ENCODE measurements around the gene RAD51C. TPM values are rescaled to one million over a fixed set of nuclear protein-coding genes. Genes with fewer than 3 reads are reported as not detected.

The RAD51C gene
- polyA plus RNA-seq, 1 donor (not counting 4 experiments of a cell fraction or from before 2014, with no cell fraction given) = 41.8 TPM

- H3K27ac ChIP-seq (ENCODE audit: control insufficient read depth, insufficient read depth, low read length) = no peak overlapping the region
- dilution Hi-C loops (cut with MboI; ENCODE audit: extremely low pct_ligation_motif_present, low sequenced_read_pairs) = no loop called here
- no peaks in the 10 kb centered on the region for H3K79me2 ChIP-seq (ENCODE audit: control insufficient read depth, insufficient read depth, low read length)
- peaks cover 2 to 4% of the 10 kb centered on the region in 2 experiments for H3K36me3 ChIP-seq (ENCODE audit: control insufficient read depth in 2 of 2, extremely low read depth in 1 of 2, insufficient read depth in 2 of 2, low read length in 2 of 2)
- FAIRE-seq = no peak
- H4K20me1 ChIP-seq (ENCODE audit: control insufficient read depth, extremely low read depth, insufficient read depth, low read length) = no peaks in the 10 kb centered on the region
- no peak for DNase-seq (ENCODE audit: low read depth, low spot score)
- no peak overlapping the region for H2AFZ ChIP-seq (ENCODE audit: control insufficient read depth, low read length)
- H3K4me2 ChIP-seq (ENCODE audit: control insufficient read depth, extremely low read depth, insufficient read depth, low read depth, low read length) = no peak overlapping the region
- no peaks in the 10 kb centered on the region for H3K9me1 ChIP-seq (ENCODE audit: control insufficient read depth, extremely low read depth, insufficient read depth, low read length)
- no peak overlapping the region for H3K4me3 ChIP-seq (ENCODE audit: control insufficient read depth in 2 of 3, extremely low read depth in 1 of 3, insufficient read depth in 2 of 3, low read depth in 1 of 3, low read length in 3 of 3)
- TF ChIP-seq, protein P1, sequence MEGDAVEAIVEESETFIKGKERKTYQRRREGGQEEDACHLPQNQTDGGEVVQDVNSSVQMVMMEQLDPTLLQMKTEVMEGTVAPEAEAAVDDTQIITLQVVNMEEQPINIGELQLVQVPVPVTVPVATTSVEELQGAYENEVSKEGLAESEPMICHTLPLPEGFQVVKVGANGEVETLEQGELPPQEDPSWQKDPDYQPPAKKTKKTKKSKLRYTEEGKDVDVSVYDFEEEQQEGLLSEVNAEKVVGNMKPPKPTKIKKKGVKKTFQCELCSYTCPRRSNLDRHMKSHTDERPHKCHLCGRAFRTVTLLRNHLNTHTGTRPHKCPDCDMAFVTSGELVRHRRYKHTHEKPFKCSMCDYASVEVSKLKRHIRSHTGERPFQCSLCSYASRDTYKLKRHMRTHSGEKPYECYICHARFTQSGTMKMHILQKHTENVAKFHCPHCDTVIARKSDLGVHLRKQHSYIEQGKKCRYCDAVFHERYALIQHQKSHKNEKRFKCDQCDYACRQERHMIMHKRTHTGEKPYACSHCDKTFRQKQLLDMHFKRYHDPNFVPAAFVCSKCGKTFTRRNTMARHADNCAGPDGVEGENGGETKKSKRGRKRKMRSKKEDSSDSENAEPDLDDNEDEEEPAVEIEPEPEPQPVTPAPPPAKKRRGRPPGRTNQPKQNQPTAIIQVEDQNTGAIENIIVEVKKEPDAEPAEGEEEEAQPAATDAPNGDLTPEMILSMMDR (optimal IDR thresholded peaks at IDR 0.05 in 1 of 3, IDR thresholded peaks at IDR 0.05 in 1 of 3, conservative IDR thresholded peaks at IDR 0.05 in 1 of 3; ENCODE audit: extremely low read depth in 1 of 3, insufficient read depth in 2 of 3, low read length in 3 of 3) = no peak
- TF ChIP-seq EZH2 (IDR thresholded peaks at IDR 0.05; ENCODE audit: low read length) = no peak
- no peaks in the 10 kb centered on the region for H3K4me1 ChIP-seq (ENCODE audit: control insufficient read depth, extremely low read depth, insufficient read depth, low read length)
- H3K9ac ChIP-seq (ENCODE audit: control insufficient read depth, extremely low read depth, insufficient read depth, low read length) = no peak overlapping the region
- no peaks in the 10 kb centered on the region for H3K27me3 ChIP-seq (ENCODE audit: control insufficient read depth, extremely low read depth, insufficient read depth, low read length)
- H3K9me3 ChIP-seq (ENCODE audit: control insufficient read depth, low read depth, low read length) = no peaks in the 10 kb centered on the region
These were observed 10.9 kb downstream of the RAD51C start for GRCh38 chr17:58703137-58703915.

- dilution Hi-C loops (cut with MboI; ENCODE audit: extremely low pct_ligation_motif_present, low sequenced_read_pairs) = no loop called here
- no peak overlapping the region for H3K4me2 ChIP-seq (ENCODE audit: control insufficient read depth, extremely low read depth, insufficient read depth, low read depth, low read length)
- H3K27me3 ChIP-seq (ENCODE audit: control insufficient read depth, extremely low read depth, insufficient read depth, low read length) = no peaks in the 10 kb centered on the region
- DNase-seq (ENCODE audit: low read depth, low spot score) = no peak
- H3K9me3 ChIP-seq (ENCODE audit: control insufficient read depth, low read depth, low read length) = no peaks in the 10 kb centered on the region
- no peak overlapping the region for H3K9ac ChIP-seq (ENCODE audit: control insufficient read depth, extremely low read depth, insufficient read depth, low read length)
- H3K9me1 ChIP-seq (ENCODE audit: control insufficient read depth, extremely low read depth, insufficient read depth, low read length) = no peaks in the 10 kb centered on the region
- H3K36me3 ChIP-seq (ENCODE audit: control insufficient read depth in 2 of 2, extremely low read depth in 1 of 2, insufficient read depth in 2 of 2, low read length in 2 of 2) = peaks cover 2 to 4% of the 10 kb centered on the region in 2 experiments
- no peak overlapping the region for H3K27ac ChIP-seq (ENCODE audit: control insufficient read depth, insufficient read depth, low read length)
- H4K20me1 ChIP-seq (ENCODE audit: control insufficient read depth, extremely low read depth, insufficient read depth, low read length) = no peaks in the 10 kb centered on the region
- H2AFZ ChIP-seq (ENCODE audit: control insufficient read depth, low read length) = no peak overlapping the region
- H3K4me1 ChIP-seq (ENCODE audit: control insufficient read depth, extremely low read depth, insufficient read depth, low read length) = no peaks in the 10 kb centered on the region
- H3K79me2 ChIP-seq (ENCODE audit: control insufficient read depth, insufficient read depth, low read length) = no peaks in the 10 kb centered on the region
- TF ChIP-seq EZH2 (IDR thresholded peaks at IDR 0.05; ENCODE audit: low read length) = no peak
- TF ChIP-seq, protein P1 (optimal IDR thresholded peaks at IDR 0.05 in 1 of 3, IDR thresholded peaks at IDR 0.05 in 1 of 3, conservative IDR thresholded peaks at IDR 0.05 in 1 of 3; ENCODE audit: extremely low read depth in 1 of 3, insufficient read depth in 2 of 3, low read length in 3 of 3) = no peak
- no peak for FAIRE-seq
- H3K4me3 ChIP-seq (ENCODE audit: control insufficient read depth in 2 of 3, extremely low read depth in 1 of 3, insufficient read depth in 2 of 3, low read depth in 1 of 3, low read length in 3 of 3) = no peak overlapping the region
These were observed 11.5 kb downstream of the RAD51C start for GRCh38 chr17:58703916-58704286.
